HepG2 (cell line): ENCODE data around the gene COBL. TPM values are rescaled to one million over a fixed set of nuclear protein-coding genes. Genes with fewer than 3 reads are reported as not detected.

ENCODE experiments used
- ATAC-seq: fragments of 200-7000 bp; cut with Tn5 transposase; 3 replicates; pipeline ENCODE4 v1.9.1; 2020; ENCODE audit warnings: mild to moderate bottlenecking, moderate library complexity
- BruUV-seq: library from RNA; stranded (reverse); fragments of 400-500 nt; replicated peaks from 2 replicates; lab custom pipeline; 2021; lab: Mats Ljungman, UMichigan
- CTCF ChIA-PET: fragments of 300-600 bp; formaldehyde crosslinking; extraction: SDS; loops from one replicate; lab custom pipeline; 2021; ENCODE audit warnings: low total read pairs, inconsistent platforms, low intra/inter-chr PET ratio; lab: Yijun Ruan, JAX
- POLR2A ChIA-PET: fragments of 350-600 bp; sonication (Branson Sonifier 250); formaldehyde crosslinking; loops from one replicate; lab custom pipeline; 2020; ENCODE audit warnings: antibody characterized with exemption, inconsistent platforms; lab: Yijun Ruan, JAX
- DNase-seq: peaks from one replicate; pipeline ENCODE4 v3.0.0-alpha.2; 2015; ENCODE audit warnings: low spot score
- FAIRE-seq: peaks from 3 replicates; lab custom pipeline; 2011; peaks lifted over from hg19 to GRCh38; lab: Jason Lieb, UNC
- H2AFZ ChIP-seq: one replicate; pipeline ENCODE4 v1.6.1; 2011; ENCODE audit warnings: low read length, inconsistent platforms
- H3K27ac ChIP-seq: fragments of 300-600 bp; 3 replicates; pipeline ENCODE4 v1.8.0; 2011; ENCODE audit warnings: mixed run types, mild to moderate bottlenecking, mixed read lengths, low read length, inconsistent platforms; ENCODE audit not compliant: insufficient read depth; ENCODE audit errors: extremely low read length
- H3K27me3 ChIP-seq, 2 experiments: fragments of 200-600 bp in 1 of 2; 2 replicates in 1 of 2; 3 replicates in 1 of 2; pipeline versions ENCODE4 v1.6.0 to v1.8.0; 2011; ENCODE audit warnings: low read length in 2 of 2, mild to moderate bottlenecking in 2 of 2, moderate library complexity in 2 of 2, inconsistent platforms in 1 of 2; ENCODE audit not compliant: insufficient read depth in 2 of 2, control insufficient read depth in 1 of 2
- H3K36me3 ChIP-seq, 2 experiments: fragments of 200-600 bp in 1 of 2; replicated peaks in 1 of 2; 2 replicates in 1 of 2; 3 replicates in 1 of 2; pipeline versions ENCODE4 v1.5.1 to v1.8.0; 2011; ENCODE audit warnings: low read length in 2 of 2, inconsistent platforms in 1 of 2; ENCODE audit not compliant: insufficient read depth in 2 of 2, control insufficient read depth in 1 of 2
- H3K4me1 ChIP-seq: 2 replicates; pipeline ENCODE4 v1.5.1; 2012; ENCODE audit warnings: low read length, inconsistent platforms; ENCODE audit not compliant: insufficient read depth
- H3K4me2 ChIP-seq: 2 replicates; pipeline ENCODE4 v1.6.0; 2011; ENCODE audit warnings: low read depth, low read length, inconsistent platforms
- H3K4me3 ChIP-seq, 3 experiments: fragments of 200-600 bp in 1 of 3; sonication (generic), shearing (Covaris generic) in 1 of 3; replicated peaks in 1 of 3; 2 replicates each; pipeline ENCODE4 v1.5.1; 2011 to 2016; ENCODE audit warnings: low read length in 3 of 3, inconsistent platforms in 2 of 3, low read depth in 2 of 3, mild to moderate bottlenecking in 2 of 3, control low read depth in 1 of 3, mixed read lengths in 1 of 3; ENCODE audit not compliant: insufficient read depth in 1 of 3
- H3K79me2 ChIP-seq: one replicate; pipeline ENCODE4 v1.6.1; 2011; ENCODE audit warnings: low read length, inconsistent platforms; ENCODE audit not compliant: insufficient read depth
- H3K9ac ChIP-seq: 2 replicates; pipeline ENCODE4 v1.6.0; 2011; ENCODE audit warnings: mild to moderate bottlenecking, low read depth, low read length, inconsistent platforms; ENCODE audit not compliant: insufficient read depth
- H3K9me3 ChIP-seq: 2 replicates; pipeline ENCODE4 v1.5.1; 2012; ENCODE audit warnings: mild to moderate bottlenecking, low read length
- H4K20me1 ChIP-seq: 2 replicates; pipeline ENCODE4 v1.6.0; 2011; ENCODE audit warnings: inconsistent platforms, mild to moderate bottlenecking, low read length, moderate library complexity; ENCODE audit not compliant: insufficient read depth
- AGO1 ChIP-seq: fragments of 200-400 bp; formaldehyde crosslinking; IDR thresholded peaks from 2 replicates; pipeline ENCODE4 v1.6.1; 2017; ENCODE audit warnings: mild to moderate bottlenecking, low read depth, low read length, moderate library complexity; ENCODE audit not compliant: poor library complexity, severe bottlenecking
- ARID3A ChIP-seq: IDR thresholded peaks from 2 replicates; pipeline ENCODE4 v1.6.1; 2012; ENCODE audit warnings: low read depth, low read length, improper control_type of control experiment
- ATF1 ChIP-seq: IDR thresholded peaks from 2 replicates; pipeline ENCODE4 v1.6.1; 2016; ENCODE audit warnings: mild to moderate bottlenecking, control low read depth
- EHMT2 ChIP-seq: fragments of 200-600 bp; sonication (generic); IDR thresholded peaks from 2 replicates; pipeline ENCODE4 v1.7.0; 2017; ENCODE audit warnings: antibody characterized with exemption, low read depth, low read length, borderline replicate concordance
- FOXA3 ChIP-seq: IDR thresholded peaks from 2 replicates; pipeline ENCODE4 v1.6.1; 2016; ENCODE audit warnings: missing genetic modification reagents, missing compliant biosample characterization
- FOXC1 ChIP-seq: sonication (generic); formaldehyde crosslinking; IDR thresholded peaks from 2 replicates; pipeline ENCODE4 v1.8.0; 2022; ENCODE audit warnings: mild to moderate bottlenecking, missing genetic modification reagents, borderline replicate concordance
- HIVEP1 ChIP-seq: sonication (generic); formaldehyde crosslinking; IDR thresholded peaks from 2 replicates; pipeline ENCODE4 v1.4.0; 2020; ENCODE audit warnings: mild to moderate bottlenecking, missing genetic modification reagents
- HOXA7 ChIP-seq: sonication (generic); formaldehyde crosslinking; IDR thresholded peaks from 2 replicates; pipeline ENCODE4 v1.8.1; 2022; ENCODE audit warnings: mild to moderate bottlenecking, missing genetic modification reagents, moderate library complexity
- MYC ChIP-seq: sonication (generic); formaldehyde crosslinking; IDR thresholded peaks from 2 replicates; pipeline ENCODE4 v1.9.0; 2021; ENCODE audit warnings: missing genetic modification reagents, borderline replicate concordance
- SNAPC5 ChIP-seq: sonication (generic); formaldehyde crosslinking; IDR thresholded peaks from 2 replicates; pipeline ENCODE4 v1.8.1; 2023; ENCODE audit warnings: mild to moderate bottlenecking, missing genetic modification reagents, borderline replicate concordance
- SRF ChIP-seq: IDR thresholded peaks from 2 replicates; pipeline ENCODE4 v1.6.1; 2011; ENCODE audit warnings: mild to moderate bottlenecking, low read depth, low read length, moderate library complexity
- SSRP1 ChIP-seq: IDR thresholded peaks from 2 replicates; pipeline ENCODE4 v1.6.1; 2016; ENCODE audit warnings: control low read depth
- TRIM24 ChIP-seq: sonication (generic); formaldehyde crosslinking; IDR thresholded peaks from 2 replicates; pipeline ENCODE4 v1.8.0; 2022; ENCODE audit warnings: mild to moderate bottlenecking, missing genetic modification reagents
- ZNF292 ChIP-seq: sonication (generic); formaldehyde crosslinking; IDR thresholded peaks from 2 replicates; pipeline ENCODE4 v1.8.1; 2022; ENCODE audit warnings: mild to moderate bottlenecking, low read depth, missing genetic modification reagents, borderline replicate concordance
- ZNF3 ChIP-seq: IDR thresholded peaks from 2 replicates; pipeline ENCODE4 v1.7.0; 2017; ENCODE audit warnings: inconsistent platforms
- ZNF629 ChIP-seq: sonication (generic); formaldehyde crosslinking; conservative IDR thresholded peaks from 2 replicates; pipeline ENCODE4 v1.5.0; 2020; ENCODE audit warnings: missing genetic modification reagents
- ZNF660 ChIP-seq: sonication (generic); formaldehyde crosslinking; IDR thresholded peaks from 2 replicates; pipeline ENCODE4 v1.5.1; 2020; ENCODE audit warnings: mild to moderate bottlenecking, low read depth, missing genetic modification reagents, borderline replicate concordance
- ZNF800 ChIP-seq: sonication (generic); formaldehyde crosslinking; IDR thresholded peaks from 2 replicates; pipeline ENCODE4 v1.4.0; 2020; ENCODE audit warnings: missing genetic modification reagents
- ZNF850 ChIP-seq: sonication (generic); formaldehyde crosslinking; conservative IDR thresholded peaks from 2 replicates; pipeline ENCODE4 v1.9.0; 2021; ENCODE audit warnings: mild to moderate bottlenecking, missing genetic modification reagents
- WGBS: methylation state at CpG from one replicate; pipeline ENCODE4 v1.1.6; 2017; ENCODE audit warnings: low lambda C conversion rate; 5-methylcytosine and 5-hydroxymethylcytosine counted together
- in situ Hi-C: cut with HindIII; loops from 2 replicates; pipeline ENCODE4 v1.10.0; 2017; ENCODE audit warnings: low pct_unique_long_range_greater_than_20kb; ENCODE audit not compliant: extremely low pct_ligation_motif_present
- intact Hi-C: fragments of 100-400 bp; cut with micrococcal nuclease; formaldehyde crosslinking; loops from one replicate; pipeline ENCODE4 v1.10.0; 2022; ENCODE audit not compliant: unreplicated experiment
- polyA plus RNA-seq, 8 experiments: library from polyadenylated mRNA; depleted of rRNA in 3 of 8; stranded (reverse) in 7 of 8; unstranded in 1 of 8; fragments of >200 nt; fragmentation: Illumina TruSeq in 4 of 8; extraction: Trizol in 4 of 8; gene quantifications; 2 replicates each; pipeline versions ENCODE4 v1.2.1 to v1.2.3, GENCODE V29; 2011 to 2016; ENCODE audit warnings: low read depth in 4 of 8, missing spikeins in 1 of 8, mixed read lengths in 1 of 8; ENCODE audit not compliant: insufficient read depth in 1 of 8
- total RNA-seq, 5 experiments: library from RNA; depleted of rRNA; stranded (reverse); fragments of >200 nt; fragmentation: Illumina TruSeq; extraction: Trizol; gene quantifications; 2 replicates each; pipeline ENCODE4 v1.2.3, GENCODE V29; 2016; ENCODE audit warnings: low read depth in 1 of 5

Gene COBL
- total and polyA plus RNA-seq, 2 of the 13 experiments (the other 11 are each of a cell fraction or from before 2014, with no cell fraction given): 3.8 to 4.9 TPM

GRCh38 chr7:51140199-51141164 lies 176.1 kb downstream of the COBL start:
- no peaks in the 10 kb centered on the region for H3K79me2 ChIP-seq
- BruUV-seq: no TSS peak
- no peaks in the 10 kb centered on the region for H3K27me3 ChIP-seq
- no peak for ATAC-seq
- H3K9ac ChIP-seq: no peak overlapping the region
- no peak for DNase-seq
- 83% methylated on average over 15 of the region's 15 CpGs for WGBS
- no peak overlapping the region for H3K27ac ChIP-seq
- FAIRE-seq: no peak
- no peaks in the 10 kb centered on the region for H4K20me1 ChIP-seq
- H3K36me3 ChIP-seq: peaks cover 0 to 11% of the 10 kb centered on the region in 2 experiments; a peak in 2 of 5 replicates
- CTCF ChIA-PET: no interaction called here
- intact Hi-C loops: no loop called here
- H3K4me1 ChIP-seq: no peaks in the 10 kb centered on the region
- POLR2A ChIA-PET: no interaction called here
- TF ChIP-seq ZNF629 (no peak), ZNF3 (CRISPR knock-in tag) (no peak), ZNF292 (CRISPR knock-in tag) (no peak), TRIM24 (CRISPR knock-in tag) (no peak), SRF (no peak), FOXA3 (CRISPR knock-in tag) (no peak), AGO1 (no peak), HIVEP1 (CRISPR knock-in tag) (no peak), FOXC1 (CRISPR knock-in tag) (no peak), ZNF660 (CRISPR knock-in tag) (no peak), SNAPC5 (CRISPR knock-in tag) (no peak), EHMT2 (no peak), ATF1 (CRISPR knock-in tag) (no peak), ZNF800 (CRISPR knock-in tag) (no peak), ARID3A (no peak), MYC (CRISPR knock-in tag) (no peak), SSRP1 (CRISPR knock-in tag) (no peak), HOXA7 (CRISPR knock-in tag) (no peak), ZNF850 (no peak)
- H2AFZ ChIP-seq: no peak overlapping the region
- no peaks in the 10 kb centered on the region for H3K9me3 ChIP-seq
- H3K4me2 ChIP-seq: no peak overlapping the region
- in situ Hi-C loops: loop anchor here (25.0 kb wide), 1 partner anchor 678 kb away; the partner anchor contains the start of gene FIGNL1
- no peak overlapping the region for H3K4me3 ChIP-seq
